Activated T-cell treated with anti-CD3 and anti-CD28 coated beads, Interleukin-2, amount 50 U/mL, for 24 hours (primary cell): ENCODE data around the gene FLVCR2.
A peak's percentile ranks its signal among the peaks of the same experiment; 100 is the strongest.

Experiments used
- DNase-seq: peaks from one replicate; pipeline ENCODE4 v3.0.0-alpha.2; 2020
- H3K27ac Mint-ChIP-seq: 2 replicates; pipeline ENCODE4 v1.8.0; 2020; ENCODE audit warnings: mild to moderate bottlenecking, mixed read lengths
- H3K27me3 Mint-ChIP-seq: 2 replicates; pipeline ENCODE4 v1.8.0; 2020; ENCODE audit warnings: mixed read lengths
- H3K36me3 Mint-ChIP-seq: 2 replicates; pipeline ENCODE4 v1.8.0; 2020; ENCODE audit warnings: low read depth, mixed read lengths
- H3K4me1 Mint-ChIP-seq: 2 replicates; pipeline ENCODE4 v1.8.0; 2020; ENCODE audit warnings: low read depth, mixed read lengths
- H3K4me3 Mint-ChIP-seq: 2 replicates; pipeline ENCODE4 v1.8.0; 2020; ENCODE audit warnings: mild to moderate bottlenecking, moderate library complexity, mixed read lengths
- H3K9me3 Mint-ChIP-seq: 2 replicates; pipeline ENCODE4 v1.8.0; 2020; ENCODE audit warnings: mixed read lengths

The FLVCR2 gene

DNA sequence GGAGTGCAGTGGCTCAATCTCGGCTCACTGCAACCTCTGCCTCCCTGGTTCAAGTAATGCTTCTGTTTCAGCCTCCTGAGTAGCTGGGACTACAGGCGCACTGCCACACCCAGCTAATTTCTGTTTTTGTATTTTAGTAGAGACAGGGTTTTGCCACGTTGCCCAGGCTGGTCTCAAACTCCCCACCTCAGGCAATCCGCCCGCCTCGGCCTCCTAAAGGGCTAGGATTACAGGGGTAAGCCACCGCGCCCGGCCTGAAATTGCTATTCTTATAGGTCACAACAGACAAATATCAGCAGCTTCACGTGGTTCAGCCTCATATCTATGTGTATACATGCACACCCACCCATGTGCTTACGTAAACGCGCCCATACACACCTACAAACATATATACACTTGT lies 32.5 kb upstream of the FLVCR2 start:
- H3K27me3 Mint-ChIP-seq, result no peaks in the 10 kb centered on the region
- H3K4me3 Mint-ChIP-seq, result no peak overlapping the region
- no peak for DNase-seq
- H3K9me3 Mint-ChIP-seq, result no peaks in the 10 kb centered on the region
- peaks cover 90% of the 10 kb centered on the region for H3K4me1 Mint-ChIP-seq
- H3K36me3 Mint-ChIP-seq, result peaks cover 84% of the 10 kb centered on the region
- H3K27ac Mint-ChIP-seq, result peak overlapping the region; percentile 71

GRCh38 chr14:75547552-75548250 lies 30.7 kb upstream of the FLVCR2 start:
- Mint-ChIP-seq H3K27ac (peak overlapping the region; percentile 89), H3K27me3 (no peaks in the 10 kb centered on the region), H3K36me3 (peaks cover 69% of the 10 kb centered on the region), H3K9me3 (no peaks in the 10 kb centered on the region), H3K4me3 (no peak overlapping the region), H3K4me1 (peaks cover 83% of the 10 kb centered on the region)
- DNase-seq, result no peak

GRCh38 chr14:75548544-75548943 lies 29.9 kb upstream of the FLVCR2 start:
- Mint-ChIP-seq H3K36me3 (peaks cover 62% of the 10 kb centered on the region), H3K4me1 (peaks cover 82% of the 10 kb centered on the region), H3K27me3 (no peaks in the 10 kb centered on the region), H3K27ac (peak overlapping the region; percentile 89), H3K9me3 (no peaks in the 10 kb centered on the region), H3K4me3 (peak overlapping the region; percentile 32)
- DNase-seq, result no peak

DNA sequence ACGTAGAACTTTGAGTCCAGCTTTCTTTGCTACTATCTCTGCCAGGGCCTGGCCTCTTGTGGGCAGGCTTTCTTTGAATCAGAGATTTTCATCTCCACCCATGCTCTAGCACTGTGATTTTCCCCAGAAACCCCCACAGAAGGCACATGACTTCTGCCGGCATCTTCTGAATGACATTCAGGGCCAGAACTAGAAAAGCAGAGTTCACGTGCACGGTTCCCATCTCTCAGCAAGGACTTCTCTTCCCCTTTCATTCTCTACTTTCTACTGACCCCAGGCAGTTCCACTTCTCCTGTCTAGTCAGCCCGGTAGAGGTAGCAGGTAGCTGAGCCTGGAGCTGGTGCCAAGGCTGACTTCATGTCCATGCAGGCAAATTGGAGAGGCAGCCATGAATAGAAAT lies 29.3 kb upstream of the FLVCR2 start:
- Mint-ChIP-seq H3K36me3 (peaks cover 59% of the 10 kb centered on the region), H3K9me3 (no peaks in the 10 kb centered on the region), H3K27ac (peak overlapping the region; percentile 80), H3K27me3 (no peaks in the 10 kb centered on the region), H3K4me3 (peak overlapping the region; percentile 24), H3K4me1 (peaks cover 81% of the 10 kb centered on the region)
- no peak for DNase-seq

- Mint-ChIP-seq H3K27ac (peak overlapping the region; percentile 36), H3K4me1 (peaks cover 80% of the 10 kb centered on the region), H3K27me3 (no peaks in the 10 kb centered on the region), H3K9me3 (no peaks in the 10 kb centered on the region), H3K4me3 (no peak overlapping the region), H3K36me3 (peaks cover 46% of the 10 kb centered on the region)
- no peak for DNase-seq
Observed at GRCh38 chr14:75551021-75551420, 27.4 kb upstream of the FLVCR2 start.

DNA sequence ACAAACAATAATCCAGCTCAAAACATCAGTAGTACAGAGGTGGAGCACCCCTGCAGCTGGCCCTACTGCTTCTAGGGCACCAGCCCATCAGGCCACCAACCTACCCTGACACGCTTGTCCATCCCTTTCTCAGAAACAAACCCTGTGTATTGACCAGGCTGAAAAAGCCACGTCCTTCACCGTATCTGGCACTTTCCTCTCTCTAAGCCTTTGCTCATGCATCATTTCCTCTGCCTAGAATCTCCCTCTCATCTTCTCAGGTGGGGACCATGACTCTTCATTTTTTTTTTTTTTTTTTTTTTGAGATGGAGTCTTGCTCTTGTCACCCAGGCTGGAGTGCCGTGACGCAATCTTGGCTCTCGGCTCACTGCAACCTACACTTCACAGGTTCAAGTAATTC lies 25.3 kb upstream of the FLVCR2 start:
- Mint-ChIP-seq H3K4me1 (peaks cover 73% of the 10 kb centered on the region), H3K27ac (no peak overlapping the region), H3K9me3 (no peaks in the 10 kb centered on the region), H3K4me3 (no peak overlapping the region), H3K36me3 (peaks cover 24% of the 10 kb centered on the region), H3K27me3 (no peaks in the 10 kb centered on the region)
- DNase-seq, result no peak

DNA sequence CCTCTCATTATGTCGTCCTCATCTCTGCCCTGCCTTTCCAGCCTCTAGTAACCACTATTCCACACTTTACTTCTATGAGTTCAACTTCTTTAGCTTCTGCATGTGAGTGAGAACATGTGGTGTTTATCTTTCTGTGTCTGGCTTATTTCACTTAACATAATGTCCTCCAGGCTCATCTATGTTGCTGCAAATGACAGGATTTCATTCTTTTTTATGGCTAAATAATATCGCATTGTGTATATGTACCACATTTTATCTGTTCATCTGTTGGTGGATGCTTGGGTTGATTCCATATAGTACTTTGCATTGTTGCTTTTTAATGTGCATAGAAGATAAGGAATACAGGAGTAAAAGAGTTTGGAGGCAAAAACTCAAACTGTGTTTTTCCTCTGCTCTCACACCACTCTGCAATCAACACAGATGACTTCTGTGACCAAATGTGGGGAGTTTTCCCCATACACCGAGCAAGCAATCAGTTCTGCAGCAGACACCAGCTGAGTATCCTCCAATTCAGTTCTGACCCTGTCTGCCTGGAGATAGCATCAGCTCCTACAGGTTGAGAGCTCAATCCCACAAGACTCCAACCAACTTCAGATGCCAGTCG lies 24.6 kb upstream of the FLVCR2 start:
- Mint-ChIP-seq H3K36me3 (peaks cover 19% of the 10 kb centered on the region), H3K4me1 (peaks cover 72% of the 10 kb centered on the region), H3K27me3 (no peaks in the 10 kb centered on the region), H3K9me3 (no peaks in the 10 kb centered on the region), H3K4me3 (no peak overlapping the region), H3K27ac (no peak overlapping the region)
- DNase-seq, result no peak

- H3K4me3 Mint-ChIP-seq, result no peak overlapping the region
- H3K4me1 Mint-ChIP-seq, result peaks cover 72% of the 10 kb centered on the region
- H3K27me3 Mint-ChIP-seq, result no peaks in the 10 kb centered on the region
- H3K9me3 Mint-ChIP-seq, result no peaks in the 10 kb centered on the region
- peaks cover 15% of the 10 kb centered on the region for H3K36me3 Mint-ChIP-seq
- no peak overlapping the region for H3K27ac Mint-ChIP-seq
- DNase-seq, result no peak
Observed at GRCh38 chr14:75554482-75554881, 23.9 kb upstream of the FLVCR2 start.

DNA sequence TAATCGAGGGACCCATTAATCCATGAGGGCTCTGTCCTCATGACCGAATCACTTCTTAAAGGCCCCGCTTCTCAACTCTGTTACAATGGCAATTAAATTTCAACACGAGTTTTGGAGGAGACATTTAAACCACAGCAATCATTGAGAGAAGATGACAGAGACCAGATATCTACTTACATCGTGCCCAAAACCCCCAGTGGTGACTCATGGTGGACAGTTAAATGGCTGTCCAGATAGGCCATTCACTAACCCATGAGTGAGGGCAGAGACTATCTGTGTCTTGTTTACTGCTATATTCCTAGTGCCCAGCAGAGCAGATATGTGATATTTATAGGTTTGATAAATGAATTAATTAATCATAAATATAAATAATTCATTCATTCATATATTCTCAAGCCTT lies 20.0 kb upstream of the FLVCR2 start:
- Mint-ChIP-seq H3K4me1 (peaks cover 81% of the 10 kb centered on the region), H3K27ac (peak overlapping the region; percentile 86), H3K36me3 (peaks cover 7% of the 10 kb centered on the region), H3K27me3 (no peaks in the 10 kb centered on the region), H3K4me3 (no peak overlapping the region), H3K9me3 (no peaks in the 10 kb centered on the region)
- no peak for DNase-seq

DNA sequence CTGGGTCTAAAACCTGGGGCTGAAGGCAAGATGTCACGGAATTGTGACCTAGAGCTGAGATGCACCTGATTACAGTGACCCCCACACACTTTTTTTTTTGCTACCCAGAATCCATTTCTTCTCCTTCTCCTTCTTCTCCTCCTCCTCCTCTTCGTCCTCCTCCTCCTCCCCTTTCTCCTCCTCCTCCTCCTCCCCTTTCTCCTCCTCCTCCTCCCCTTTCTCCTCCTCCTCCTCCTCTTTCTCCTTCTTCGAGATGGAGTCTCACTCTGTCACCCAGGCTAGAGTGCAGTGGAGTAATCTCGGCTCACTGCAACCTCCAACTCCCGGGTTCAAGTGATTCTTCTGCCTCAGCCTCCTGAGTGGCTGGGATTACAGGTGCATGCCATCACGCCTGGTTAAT lies 19.4 kb upstream of the FLVCR2 start:
- H3K27me3 Mint-ChIP-seq, result no peaks in the 10 kb centered on the region
- peaks cover 79% of the 10 kb centered on the region for H3K4me1 Mint-ChIP-seq
- no peak for DNase-seq
- peak overlapping the region; percentile 99 for H3K27ac Mint-ChIP-seq
- no peaks in the 10 kb centered on the region for H3K9me3 Mint-ChIP-seq
- H3K36me3 Mint-ChIP-seq, result peaks cover 7% of the 10 kb centered on the region
- peak overlapping the region; percentile 50 for H3K4me3 Mint-ChIP-seq

DNA sequence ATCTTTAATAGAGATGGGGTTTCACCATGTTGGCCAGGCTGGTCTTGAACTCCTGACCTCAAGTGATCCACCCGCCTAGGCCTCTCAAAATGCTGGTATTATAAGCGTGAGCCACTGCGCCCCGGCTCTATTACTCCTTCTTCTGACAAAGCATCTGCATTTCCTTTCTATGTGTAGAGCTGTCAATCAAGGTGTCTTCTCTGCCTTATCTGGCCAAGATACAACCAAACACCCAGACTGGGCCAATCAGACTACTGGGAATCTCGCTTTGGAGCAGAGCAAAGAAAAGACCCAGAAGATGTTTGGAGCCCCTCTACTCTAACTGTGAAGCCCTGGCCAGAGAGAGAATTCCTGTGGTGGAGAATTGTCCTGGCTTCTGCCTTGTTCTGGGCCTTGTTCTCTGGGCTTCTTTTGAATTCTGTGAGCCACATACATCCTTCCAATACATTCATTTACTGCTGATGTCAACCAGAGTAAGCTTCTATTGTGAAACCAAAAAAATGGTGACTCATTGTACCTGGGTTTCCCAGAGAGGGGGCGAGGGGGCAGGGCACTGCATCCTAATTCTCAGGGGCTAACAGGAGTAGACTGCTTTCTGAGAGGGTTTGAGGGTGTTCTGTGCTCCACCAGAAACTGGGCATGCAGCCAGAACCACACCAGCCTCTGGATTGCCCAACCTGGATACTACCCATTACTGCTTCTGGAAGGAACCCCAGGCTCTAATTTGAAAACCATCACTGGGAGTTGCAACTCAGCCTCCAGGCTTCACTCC lies 18.8 kb upstream of the FLVCR2 start:
- peaks cover 78% of the 10 kb centered on the region for H3K4me1 Mint-ChIP-seq
- peak overlapping the region; percentile 50 for H3K4me3 Mint-ChIP-seq
- H3K27ac Mint-ChIP-seq, result peak overlapping the region; percentile 99
- no peaks in the 10 kb centered on the region for H3K27me3 Mint-ChIP-seq
- H3K9me3 Mint-ChIP-seq, result no peaks in the 10 kb centered on the region
- H3K36me3 Mint-ChIP-seq, result peaks cover 7% of the 10 kb centered on the region
- DNase-seq, result peak; percentile 81

DNA sequence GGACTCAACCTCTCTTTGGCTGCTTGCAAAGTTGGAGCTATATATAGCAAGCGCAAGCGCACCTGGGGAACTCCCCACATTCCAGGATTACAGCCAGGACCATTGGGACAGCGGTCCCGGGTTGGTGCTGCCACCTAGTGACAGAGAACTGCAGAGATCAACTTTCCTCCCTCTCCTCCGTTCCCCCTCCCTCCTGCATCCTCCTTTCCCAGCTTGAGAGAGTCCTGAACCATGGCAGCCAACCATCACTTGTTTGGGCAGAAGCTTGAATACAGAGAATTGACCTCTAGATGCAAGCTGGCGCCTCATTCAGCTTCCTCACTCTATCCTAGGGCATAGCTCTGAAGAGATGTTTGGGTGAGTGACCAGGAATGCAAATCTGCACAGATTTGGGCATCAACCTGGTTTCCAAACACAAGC lies 17.4 kb upstream of the FLVCR2 start:
- Mint-ChIP-seq H3K4me3 (peak overlapping the region; percentile 45), H3K27me3 (no peaks in the 10 kb centered on the region), H3K4me1 (peaks cover 83% of the 10 kb centered on the region), H3K9me3 (no peaks in the 10 kb centered on the region), H3K27ac (peak overlapping the region; percentile 99), H3K36me3 (peaks cover 5% of the 10 kb centered on the region)
- DNase-seq, result peak; percentile 65

- peak overlapping the region; percentile 99 for H3K27ac Mint-ChIP-seq
- H3K27me3 Mint-ChIP-seq, result no peaks in the 10 kb centered on the region
- H3K36me3 Mint-ChIP-seq, result peaks cover 5% of the 10 kb centered on the region
- H3K4me1 Mint-ChIP-seq, result peaks cover 88% of the 10 kb centered on the region
- H3K4me3 Mint-ChIP-seq, result peak overlapping the region; percentile 33
- H3K9me3 Mint-ChIP-seq, result no peaks in the 10 kb centered on the region
- DNase-seq, result peak; percentile 75
Observed at GRCh38 chr14:75562089-75562488, 16.3 kb upstream of the FLVCR2 start.

DNA sequence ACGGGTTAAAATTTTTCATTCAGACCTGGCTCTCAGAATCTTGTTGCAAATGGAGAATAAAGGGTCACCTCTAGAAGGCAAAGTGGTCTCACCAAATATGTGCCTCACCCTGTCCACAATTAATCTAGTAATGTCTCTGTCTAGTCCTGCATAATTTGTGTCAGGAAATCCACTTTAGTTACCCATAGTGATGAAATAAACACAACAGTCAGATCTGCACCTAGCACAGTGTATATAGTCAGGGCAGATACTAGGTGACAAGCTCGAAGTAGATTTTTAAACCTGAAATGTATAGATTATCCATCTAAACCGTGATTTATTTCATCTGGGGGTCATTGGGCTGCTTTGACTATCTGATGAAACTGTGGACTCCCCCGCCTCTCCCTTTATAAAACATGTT lies 15.9 kb upstream of the FLVCR2 start:
- peak overlapping the region; percentile 33 for H3K4me3 Mint-ChIP-seq
- peaks cover 89% of the 10 kb centered on the region for H3K4me1 Mint-ChIP-seq
- no peak for DNase-seq
- no peaks in the 10 kb centered on the region for H3K9me3 Mint-ChIP-seq
- H3K36me3 Mint-ChIP-seq, result peaks cover 5% of the 10 kb centered on the region
- H3K27ac Mint-ChIP-seq, result peak overlapping the region; percentile 99
- H3K27me3 Mint-ChIP-seq, result no peaks in the 10 kb centered on the region

GRCh38 chr14:75563931-75564330 lies 14.5 kb upstream of the FLVCR2 start:
- no peak for DNase-seq
- H3K27me3 Mint-ChIP-seq, result no peaks in the 10 kb centered on the region
- H3K4me1 Mint-ChIP-seq, result peaks cover 93% of the 10 kb centered on the region
- peaks cover 3% of the 10 kb centered on the region for H3K36me3 Mint-ChIP-seq
- no peaks in the 10 kb centered on the region for H3K9me3 Mint-ChIP-seq
- H3K4me3 Mint-ChIP-seq, result no peak overlapping the region
- H3K27ac Mint-ChIP-seq, result no peak overlapping the region
